Measurements from ENCODE around the gene PDE7B. TPM values are rescaled to one million over a fixed set of nuclear protein-coding genes. Genes with fewer than 3 reads are reported as not detected.

Gene PDE7B
- total RNA-seq, 1 donor from 2014 or later: 0.05 TPM

- H3K27me3 Mint-ChIP-seq (ENCODE audit: low read depth): no peaks in the 10 kb centered on the region
- peaks cover 6% of the 10 kb centered on the region for H3K4me1 Mint-ChIP-seq (ENCODE audit: low read depth)
- no peak for DNase-seq (ENCODE audit: low spot score)
- TF ChIP-seq, protein P1, sequence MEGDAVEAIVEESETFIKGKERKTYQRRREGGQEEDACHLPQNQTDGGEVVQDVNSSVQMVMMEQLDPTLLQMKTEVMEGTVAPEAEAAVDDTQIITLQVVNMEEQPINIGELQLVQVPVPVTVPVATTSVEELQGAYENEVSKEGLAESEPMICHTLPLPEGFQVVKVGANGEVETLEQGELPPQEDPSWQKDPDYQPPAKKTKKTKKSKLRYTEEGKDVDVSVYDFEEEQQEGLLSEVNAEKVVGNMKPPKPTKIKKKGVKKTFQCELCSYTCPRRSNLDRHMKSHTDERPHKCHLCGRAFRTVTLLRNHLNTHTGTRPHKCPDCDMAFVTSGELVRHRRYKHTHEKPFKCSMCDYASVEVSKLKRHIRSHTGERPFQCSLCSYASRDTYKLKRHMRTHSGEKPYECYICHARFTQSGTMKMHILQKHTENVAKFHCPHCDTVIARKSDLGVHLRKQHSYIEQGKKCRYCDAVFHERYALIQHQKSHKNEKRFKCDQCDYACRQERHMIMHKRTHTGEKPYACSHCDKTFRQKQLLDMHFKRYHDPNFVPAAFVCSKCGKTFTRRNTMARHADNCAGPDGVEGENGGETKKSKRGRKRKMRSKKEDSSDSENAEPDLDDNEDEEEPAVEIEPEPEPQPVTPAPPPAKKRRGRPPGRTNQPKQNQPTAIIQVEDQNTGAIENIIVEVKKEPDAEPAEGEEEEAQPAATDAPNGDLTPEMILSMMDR (IDR thresholded peaks at IDR 0.05): no peak
- no peaks in the 10 kb centered on the region for H3K36me3 Mint-ChIP-seq (ENCODE audit: low read depth)
- H3K4me3 Mint-ChIP-seq (ENCODE audit: unreplicated experiment): no peak overlapping the region
- no peak overlapping the region for H3K27ac Mint-ChIP-seq (ENCODE audit: unreplicated experiment)
- no peaks in the 10 kb centered on the region for H3K9me3 Mint-ChIP-seq (ENCODE audit: low read depth)
These were observed 274.1 kb downstream of the PDE7B start for GRCh38 chr6:136125585-136125984.

DNA sequence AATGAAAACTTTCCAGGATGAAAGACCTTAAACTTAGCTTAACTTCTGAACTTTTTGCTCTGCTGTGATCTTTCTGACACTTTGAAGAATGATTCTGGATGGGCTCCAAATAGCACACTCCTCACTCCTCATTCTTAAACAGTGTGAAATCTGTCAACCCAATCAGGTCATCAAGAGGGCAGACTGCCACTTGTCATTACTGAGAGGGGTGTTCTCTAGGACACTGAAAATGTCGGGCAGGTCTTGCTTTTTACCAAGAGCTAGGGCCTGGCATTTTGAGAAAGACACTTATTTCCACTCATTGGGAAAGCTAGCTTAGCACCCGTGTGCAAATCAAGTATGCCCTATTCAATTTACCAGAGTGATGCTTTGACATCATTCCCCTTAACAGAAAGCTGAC lies 276.4 kb downstream of the PDE7B start:
- TF ChIP-seq, protein P1 (IDR thresholded peaks at IDR 0.05): no peak
- Mint-ChIP-seq H3K36me3 (ENCODE audit: low read depth) (no peaks in the 10 kb centered on the region), H3K27me3 (ENCODE audit: low read depth) (no peaks in the 10 kb centered on the region), H3K9me3 (ENCODE audit: low read depth) (no peaks in the 10 kb centered on the region), H3K27ac (ENCODE audit: unreplicated experiment) (no peak overlapping the region), H3K4me1 (ENCODE audit: low read depth) (peaks cover 6% of the 10 kb centered on the region), H3K4me3 (ENCODE audit: unreplicated experiment) (no peak overlapping the region)
- no peak for DNase-seq (ENCODE audit: low spot score)

GRCh38 chr6:136129365-136129764 lies 277.9 kb downstream of the PDE7B start:
- no peak for DNase-seq (ENCODE audit: low spot score)
- no peak overlapping the region for H3K27ac Mint-ChIP-seq (ENCODE audit: unreplicated experiment)
- H3K36me3 Mint-ChIP-seq (ENCODE audit: low read depth): no peaks in the 10 kb centered on the region
- peaks cover 6% of the 10 kb centered on the region for H3K4me1 Mint-ChIP-seq (ENCODE audit: low read depth)
- no peaks in the 10 kb centered on the region for H3K9me3 Mint-ChIP-seq (ENCODE audit: low read depth)
- H3K4me3 Mint-ChIP-seq (ENCODE audit: unreplicated experiment): no peak overlapping the region
- TF ChIP-seq, protein P1 (IDR thresholded peaks at IDR 0.05): no peak
- H3K27me3 Mint-ChIP-seq (ENCODE audit: low read depth): no peaks in the 10 kb centered on the region

GRCh38 chr6:136134268-136134667 lies 282.8 kb downstream of the PDE7B start:
- TF ChIP-seq, protein P1 (IDR thresholded peaks at IDR 0.05): no peak
- H3K4me3 Mint-ChIP-seq (ENCODE audit: unreplicated experiment): no peak overlapping the region
- no peaks in the 10 kb centered on the region for H3K36me3 Mint-ChIP-seq (ENCODE audit: low read depth)
- H3K27ac Mint-ChIP-seq (ENCODE audit: unreplicated experiment): no peak overlapping the region
- DNase-seq (ENCODE audit: low spot score): no peak
- peaks cover 6% of the 10 kb centered on the region for H3K4me1 Mint-ChIP-seq (ENCODE audit: low read depth)
- H3K9me3 Mint-ChIP-seq (ENCODE audit: low read depth): no peaks in the 10 kb centered on the region
- H3K27me3 Mint-ChIP-seq (ENCODE audit: low read depth): no peaks in the 10 kb centered on the region

- TF ChIP-seq, protein P1 (IDR thresholded peaks at IDR 0.05): no peak
- Mint-ChIP-seq H3K9me3 (ENCODE audit: low read depth) (no peaks in the 10 kb centered on the region), H3K27me3 (ENCODE audit: low read depth) (no peaks in the 10 kb centered on the region), H3K36me3 (ENCODE audit: low read depth) (no peaks in the 10 kb centered on the region), H3K4me1 (ENCODE audit: low read depth) (peaks cover 1% of the 10 kb centered on the region), H3K27ac (ENCODE audit: unreplicated experiment) (no peak overlapping the region), H3K4me3 (ENCODE audit: unreplicated experiment) (no peak overlapping the region)
- no peak for DNase-seq (ENCODE audit: low spot score)
These were observed 283.2 kb downstream of the PDE7B start for GRCh38 chr6:136134751-136135150.
